Stimulated activated CD8-positive, alpha-beta memory T cell treated with anti-CD3 and anti-CD28 coated beads, Interleukin-7, amount 100 ng/mL, for 24 hours (primary cell): ENCODE measurements around the gene CDH5.
"Not testable (repeated sequence)": the region's sequence is repeated elsewhere in the genome, so short reads cannot be mapped to it uniquely, and the experiment has no call there.

Experiments
- DNase-seq: peaks from one replicate; pipeline ENCODE4 v3.0.0-alpha.2; 2020; ENCODE audit warnings: low read depth

CDH5 gene

DNA sequence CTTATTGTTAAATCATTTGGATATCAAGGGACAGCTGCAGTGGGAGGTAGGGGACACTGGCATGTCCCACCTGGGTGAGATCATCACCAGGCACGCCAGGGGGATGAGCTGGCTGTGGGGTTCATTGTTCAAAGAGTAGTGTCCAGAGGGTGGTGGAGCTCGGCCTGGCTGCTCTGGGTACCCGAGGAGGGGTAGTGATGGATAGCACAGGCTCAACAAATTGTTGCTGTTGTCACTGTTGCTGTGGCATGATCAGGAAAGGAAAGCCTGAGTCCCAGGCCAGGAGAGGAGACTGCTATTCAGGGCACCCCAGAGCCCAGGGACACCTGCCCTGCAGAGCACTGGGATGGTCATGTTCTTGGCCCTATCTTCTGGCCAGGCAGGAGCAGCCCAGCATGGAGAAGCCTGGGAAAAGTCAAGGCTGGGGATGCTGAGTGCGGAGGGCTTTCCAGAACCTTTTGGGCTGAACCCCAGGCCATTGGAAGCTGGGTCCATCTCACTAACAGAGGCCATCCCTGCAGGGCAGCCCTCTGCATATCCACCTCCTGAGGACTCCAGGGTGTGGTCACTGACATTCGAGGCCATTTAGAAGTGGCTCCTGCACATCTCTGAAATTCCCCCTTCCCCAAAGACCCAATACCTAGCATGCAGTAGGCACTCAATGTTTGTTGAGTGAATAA lies 72.7 kb downstream of the CDH5 start:
- DNase-seq: no peak

DNA sequence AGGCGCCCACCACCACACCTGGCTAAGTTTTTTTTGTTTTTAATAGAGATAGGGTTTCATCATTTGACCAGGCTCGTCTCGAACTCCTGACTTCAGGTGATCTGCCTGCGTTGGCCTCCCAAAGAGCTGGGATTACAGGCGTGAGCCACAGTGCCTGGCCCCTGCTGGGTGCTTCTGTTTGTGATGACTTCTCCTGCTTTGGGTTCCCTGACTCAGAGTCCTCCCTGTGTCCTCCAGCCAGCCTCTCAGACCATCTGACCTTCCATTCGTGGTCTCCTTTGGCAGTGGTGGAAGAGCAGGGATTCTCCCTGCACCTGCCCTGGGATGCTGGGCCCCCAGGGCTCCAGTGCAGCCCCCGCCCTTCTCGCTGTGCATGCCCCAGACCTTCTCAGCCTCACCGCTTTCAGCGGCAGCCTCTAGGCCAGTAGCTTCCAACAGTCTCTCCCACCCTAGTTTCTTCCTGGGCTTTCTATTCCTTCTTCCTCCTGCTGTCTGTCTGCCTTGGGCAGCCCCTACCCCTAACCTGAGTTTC lies 73.8 kb downstream of the CDH5 start:
- no peak for DNase-seq

GRCh38 chr16:66440970-66441369 lies 74.5 kb downstream of the CDH5 start:
- no peak for DNase-seq

DNA sequence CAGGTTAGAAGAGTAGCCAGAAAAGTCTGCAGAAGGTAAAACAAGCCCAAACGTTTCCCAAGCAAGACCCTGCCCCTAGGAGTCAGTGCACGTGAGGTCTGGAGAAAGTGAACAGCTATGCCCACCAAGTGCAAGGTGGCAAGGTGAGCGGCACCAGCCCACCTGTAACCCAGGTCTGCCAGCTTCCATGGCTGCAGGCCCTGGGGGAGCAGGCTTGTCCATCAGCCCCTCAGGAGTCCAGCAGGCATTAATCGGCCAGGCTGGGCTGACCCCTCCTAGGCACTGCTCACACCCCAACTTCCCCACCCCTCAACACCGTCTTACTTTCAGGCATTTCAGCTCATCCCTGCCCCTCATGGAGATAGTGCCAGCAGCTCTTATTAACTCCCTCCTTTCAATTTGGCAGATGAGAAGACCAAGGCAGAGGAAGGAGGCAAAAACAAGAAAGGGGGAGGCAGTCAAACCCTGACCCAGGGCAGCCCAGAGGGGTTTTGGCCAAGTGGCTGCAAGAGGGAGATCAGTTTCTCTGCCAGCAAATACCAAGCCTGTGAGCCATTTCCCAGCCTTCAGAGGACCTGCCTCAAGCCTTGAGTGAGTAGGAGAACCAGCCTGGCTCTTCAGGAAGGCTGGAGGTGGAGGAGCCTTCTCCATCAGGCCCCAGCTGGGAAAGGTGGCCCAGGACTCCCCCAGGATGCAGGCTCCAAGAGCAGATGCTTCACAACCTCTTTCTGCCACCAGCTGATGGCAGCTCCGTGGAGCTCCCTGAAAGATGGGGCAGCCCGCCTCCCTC lies 75.3 kb downstream of the CDH5 start:
- DNase-seq: no peak

DNA sequence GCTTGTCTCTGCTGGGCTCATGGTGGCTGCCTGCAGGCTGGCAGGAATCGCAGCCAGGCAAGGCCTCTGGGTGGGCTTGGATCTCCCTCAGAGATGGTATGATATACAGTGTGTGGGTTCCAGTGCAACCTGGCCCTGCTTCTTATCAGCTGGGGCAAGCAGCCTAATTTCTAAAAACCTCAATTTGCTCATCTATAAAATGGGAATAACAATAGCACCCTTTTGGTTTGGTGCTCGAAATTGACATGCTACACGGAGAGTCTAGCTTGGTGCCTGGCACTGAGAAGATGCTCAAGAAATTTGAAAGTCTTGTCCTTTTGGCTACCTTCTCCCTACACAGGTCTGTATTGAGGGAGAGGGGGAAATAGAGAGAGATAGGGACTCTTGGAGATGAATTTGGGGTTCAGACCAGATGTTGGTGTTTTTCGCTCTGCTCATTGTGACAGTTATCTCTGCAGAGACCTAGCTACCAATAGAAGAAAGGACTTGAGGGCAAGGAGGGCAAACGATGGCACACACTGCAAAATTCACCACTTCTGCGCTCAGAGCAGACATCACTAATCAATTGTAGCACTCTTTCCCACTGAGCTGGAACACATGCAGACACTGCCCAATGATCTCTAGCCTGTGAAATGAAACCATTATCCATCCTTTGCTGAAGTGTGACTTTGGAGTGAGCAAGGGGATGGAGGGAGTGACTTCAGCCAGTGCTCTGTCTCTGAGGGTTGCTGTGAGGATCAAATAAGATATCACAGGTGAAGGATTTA lies 76.2 kb downstream of the CDH5 start:
- no peak for DNase-seq

- DNase-seq: no peak
These were observed 76.8 kb downstream of the CDH5 start for GRCh38 chr16:66443269-66443652.

DNA sequence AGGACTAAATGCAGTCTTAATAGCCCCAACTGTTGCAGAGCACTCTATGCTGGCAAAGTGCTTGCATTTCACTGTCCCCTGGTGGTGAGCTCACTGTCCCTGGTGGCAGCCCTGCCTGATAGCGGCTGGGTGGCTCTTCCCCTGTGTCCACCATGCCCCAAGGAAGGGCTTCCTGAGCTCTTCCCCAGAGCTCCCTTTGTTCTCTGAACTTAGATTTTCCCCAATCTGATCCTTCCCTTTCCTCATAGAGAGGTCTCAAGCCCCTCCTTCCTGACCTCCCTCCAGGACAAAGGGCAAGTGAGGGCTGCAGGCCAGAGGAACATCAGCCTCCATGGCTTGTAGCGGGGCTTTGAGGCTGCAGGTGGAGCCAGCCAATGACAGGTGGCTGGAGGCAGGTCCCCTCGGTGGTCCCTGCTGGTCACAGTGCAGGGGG lies 77.6 kb downstream of the CDH5 start:
- no peak for DNase-seq

GRCh38 chr16:66446737-66447136 lies 80.2 kb downstream of the CDH5 start:
- DNase-seq: no peak

DNA sequence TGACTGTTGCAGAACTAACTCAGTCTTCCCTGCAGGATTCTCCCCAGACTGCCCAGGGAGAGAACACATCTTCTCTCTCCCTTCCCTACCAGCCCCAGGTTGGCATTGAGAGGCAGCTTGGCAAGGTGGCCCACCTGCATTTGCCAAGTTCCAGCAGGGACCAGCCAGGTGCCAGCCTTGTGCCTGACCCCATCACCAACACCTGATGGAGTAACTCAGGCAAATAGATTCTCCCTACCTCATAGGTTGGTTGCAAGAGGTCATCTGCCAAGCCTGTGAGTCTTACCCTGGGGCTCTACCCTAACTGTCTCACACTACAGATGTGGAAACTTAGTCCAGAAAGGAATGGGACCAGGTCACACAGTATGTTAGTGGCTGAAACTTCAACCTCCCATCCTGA lies 81.0 kb downstream of the CDH5 start:
- DNase-seq: no peak

DNA sequence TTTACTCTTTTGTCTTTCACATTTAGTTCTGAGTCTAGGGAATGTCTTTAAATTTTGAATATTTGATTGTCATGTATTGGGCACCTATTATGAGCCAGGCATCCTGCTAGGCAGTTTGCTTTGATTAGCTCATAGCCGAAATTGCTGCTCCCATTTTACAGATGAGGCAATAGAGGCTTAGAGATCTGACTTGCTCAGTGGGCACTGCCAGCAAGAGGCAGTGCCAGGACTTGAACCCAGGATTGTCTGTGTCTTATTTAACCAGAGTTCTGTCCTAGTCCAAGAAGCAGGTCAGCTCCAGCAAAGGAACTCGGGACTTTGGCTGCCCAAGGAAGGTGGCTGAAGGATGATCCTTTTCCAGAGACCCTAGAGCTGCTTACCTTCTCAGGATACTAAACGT lies 85.1 kb downstream of the CDH5 start:
- DNase-seq: no peak

DNA sequence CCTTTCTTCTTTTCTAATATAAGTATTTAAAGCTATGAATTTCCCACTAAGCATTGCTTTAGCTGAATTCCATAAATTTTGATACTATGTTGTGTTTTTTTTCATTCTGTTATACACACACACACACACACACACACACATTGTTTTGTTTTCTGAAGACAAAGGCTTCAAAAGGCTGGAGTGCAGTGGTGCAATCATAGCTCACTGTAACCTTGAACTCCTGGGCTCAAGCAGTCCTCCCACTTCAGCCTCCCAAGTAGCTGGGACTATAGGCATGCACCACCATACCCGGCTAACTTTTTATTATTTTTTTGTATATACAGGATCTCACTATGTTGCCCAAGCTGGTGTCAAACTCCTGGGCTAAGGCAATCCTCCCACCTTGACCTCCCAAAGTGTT lies 86.7 kb downstream of the CDH5 start:
- not testable (repeated sequence) for DNase-seq
